Measurements from ENCODE around the gene ATP8A2.

GRCh38 chr13:25765266-25765665 is 393.5 kb downstream of the ATP8A2 start:
- TF ChIP-seq POLR2A (IDR thresholded peaks at IDR 0.05) = no peak
- no peak for TF ChIP-seq CTCF (IDR thresholded peaks at IDR 0.05)
- no peak for TF ChIP-seq POLR2AphosphoS5 (IDR thresholded peaks at IDR 0.05)
